Gastroesophageal sphincter (tissue), 3 donors: ENCODE data around the gene RESF1.

Experiments used
- CTCF ChIP-seq, 4 experiments: fragments of 200-600 bp in 2 of 4; fragments of 450-650 bp in 2 of 4; sonication (generic) in 1 of 4; IDR thresholded peaks; one replicate each; pipeline ENCODE4 v1.5.1; 2017 to 2019; ENCODE audit warnings: antibody characterized with exemption in 4 of 4, mild to moderate bottlenecking in 2 of 4, moderate library complexity in 2 of 4
- POLR2A ChIP-seq, 2 donors: fragments of 450-650 bp; IDR thresholded peaks; one replicate each; pipeline ENCODE4 v1.6.1; 2017; ENCODE audit warnings: antibody characterized with exemption in 2 of 2, mild to moderate bottlenecking in 2 of 2, moderate library complexity in 1 of 2

GRCh38 chr12:31923063-31923412 is 36.2 kb upstream of the RESF1 start:
- TF ChIP-seq POLR2A (IDR thresholded peaks at IDR 0.05) (no peak), CTCF (IDR thresholded peaks at IDR 0.05) (no peak)
